HCT116 (cell line): ENCODE results near the gene ZNF593.

Source experiments
- CEBPB ChIP-seq: IDR thresholded peaks from 2 replicates; pipeline ENCODE4 v1.6.1; 2012; ENCODE audit warnings: low read depth
- EGR1 ChIP-seq: IDR thresholded peaks from 2 replicates; pipeline ENCODE4 v1.6.1; 2012; ENCODE audit warnings: low read depth
- EZH2 ChIP-seq: fragments of 200-600 bp; sonication (generic); IDR thresholded peaks from 2 replicates; pipeline ENCODE4 v1.6.1; 2017; ENCODE audit warnings: antibody characterized with exemption, mixed run types
- EZH2phosphoT487 ChIP-seq: fragments of 200-600 bp; IDR thresholded peaks from 2 replicates; pipeline ENCODE4 v1.6.1; 2018; ENCODE audit warnings: antibody characterized with exemption, borderline replicate concordance
- POLR2A ChIP-seq: IDR thresholded peaks from 2 replicates; pipeline ENCODE4 v1.7.0; 2011; ENCODE audit warnings: borderline replicate concordance; ENCODE audit not compliant: insufficient read depth, insufficient read length; ENCODE audit errors: extremely low read depth
- SP1 ChIP-seq: IDR thresholded peaks from 2 replicates; pipeline ENCODE4 v1.6.1; 2012; ENCODE audit warnings: low read depth
- ZFX ChIP-seq: fragments of 450-650 bp; IDR thresholded peaks from 2 replicates; pipeline ENCODE4 v1.6.1; 2017
- TF ChIP-seq, protein P1 (sequence below), 3 experiments: fragments of 200-600 bp in 1 of 3; sonication (generic) in 1 of 3; IDR thresholded peaks in 2 of 3; conservative IDR thresholded peaks in 1 of 3; 2 replicates each; pipeline ENCODE4 v1.5.1; 2012 to 2017; ENCODE audit warnings: low read depth in 2 of 3, low read length in 2 of 3, antibody characterized with exemption in 1 of 3, borderline replicate concordance in 1 of 3, control low read depth in 1 of 3, mild to moderate bottlenecking in 1 of 3, mixed read lengths in 1 of 3, mixed run types in 1 of 3, moderate library complexity in 1 of 3; ENCODE audit not compliant: insufficient read depth in 1 of 3

DNA sequence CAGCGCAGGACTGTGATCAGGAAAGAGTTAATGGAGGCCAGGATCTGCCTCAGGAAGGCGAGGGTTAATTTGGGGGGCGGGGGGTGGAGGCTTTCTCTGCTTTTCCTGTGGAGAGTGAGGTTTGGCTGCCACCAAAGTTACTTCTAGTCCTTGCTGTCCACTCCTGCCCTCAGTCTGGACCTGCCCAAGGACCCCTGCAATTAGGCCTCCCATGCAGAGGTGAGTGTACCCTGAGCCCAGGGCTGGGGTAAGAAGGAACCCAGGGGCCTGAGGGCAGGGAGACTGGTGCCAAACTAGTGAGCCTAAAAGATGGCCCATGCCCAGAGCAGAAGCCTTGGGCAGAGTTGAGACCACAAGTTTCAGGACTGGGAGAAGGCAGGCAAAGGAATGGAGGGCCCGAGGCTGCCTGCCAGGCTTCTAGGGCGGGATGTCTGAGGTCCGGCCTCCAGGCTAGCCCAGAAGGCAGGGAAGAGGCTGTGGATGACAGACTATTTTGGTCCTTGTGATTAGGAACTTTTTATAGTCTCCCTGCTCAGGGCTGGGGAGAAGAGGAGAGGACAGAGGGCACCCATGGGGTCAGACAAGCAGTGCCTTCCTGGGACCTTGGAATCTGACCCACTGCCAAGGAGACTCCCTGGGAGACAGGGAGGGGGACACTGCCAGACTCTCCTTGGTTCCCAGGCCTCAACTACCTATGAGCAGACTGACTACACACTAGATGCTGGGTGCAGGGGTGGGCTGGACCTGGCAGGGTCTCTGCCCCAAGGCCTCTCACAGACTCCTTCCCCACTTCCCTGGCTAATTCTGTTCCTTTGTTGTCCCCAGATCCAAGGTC is 10.6 kb upstream of the ZNF593 start, which contains the start of gene FAM110D:
- TF ChIP-seq, protein P1, sequence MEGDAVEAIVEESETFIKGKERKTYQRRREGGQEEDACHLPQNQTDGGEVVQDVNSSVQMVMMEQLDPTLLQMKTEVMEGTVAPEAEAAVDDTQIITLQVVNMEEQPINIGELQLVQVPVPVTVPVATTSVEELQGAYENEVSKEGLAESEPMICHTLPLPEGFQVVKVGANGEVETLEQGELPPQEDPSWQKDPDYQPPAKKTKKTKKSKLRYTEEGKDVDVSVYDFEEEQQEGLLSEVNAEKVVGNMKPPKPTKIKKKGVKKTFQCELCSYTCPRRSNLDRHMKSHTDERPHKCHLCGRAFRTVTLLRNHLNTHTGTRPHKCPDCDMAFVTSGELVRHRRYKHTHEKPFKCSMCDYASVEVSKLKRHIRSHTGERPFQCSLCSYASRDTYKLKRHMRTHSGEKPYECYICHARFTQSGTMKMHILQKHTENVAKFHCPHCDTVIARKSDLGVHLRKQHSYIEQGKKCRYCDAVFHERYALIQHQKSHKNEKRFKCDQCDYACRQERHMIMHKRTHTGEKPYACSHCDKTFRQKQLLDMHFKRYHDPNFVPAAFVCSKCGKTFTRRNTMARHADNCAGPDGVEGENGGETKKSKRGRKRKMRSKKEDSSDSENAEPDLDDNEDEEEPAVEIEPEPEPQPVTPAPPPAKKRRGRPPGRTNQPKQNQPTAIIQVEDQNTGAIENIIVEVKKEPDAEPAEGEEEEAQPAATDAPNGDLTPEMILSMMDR (IDR thresholded peaks at IDR 0.05 in 2 of 3, conservative IDR thresholded peaks at IDR 0.05 in 1 of 3; ENCODE audit: borderline replicate concordance in 1 of 3, insufficient read depth in 1 of 3, low read depth in 2 of 3, low read length in 2 of 3) = no peak
- TF ChIP-seq POLR2A (no peak), EZH2 (no peak), SP1 (no peak), CEBPB (no peak), EZH2phosphoT487 (no peak), EGR1 (no peak), ZFX (peak; percentile 20; the same call in 1 of the 2 replicates)
